Measurements from ENCODE around the gene MAP4K3. TPM values are rescaled to one million over a fixed set of nuclear protein-coding genes. Genes with fewer than 3 reads are reported as not detected.

Gene MAP4K3
- total and polyA plus RNA-seq, 10 of the 15 experiments (the other 5 are each of a cell fraction or from before 2014, with no cell fraction given) = 0.04 to 0.95 (median 0.21) TPM; not detected in 1

GRCh38 chr2:39362595-39362994 is 74.5 kb downstream of the MAP4K3 start:
- Histone ChIP-seq H3K4me2 (ENCODE audit: control insufficient read depth, insufficient read depth) (no peak overlapping the region), H3K36me3 (ENCODE audit: control insufficient read depth in 2 of 2, insufficient read depth in 2 of 2, low read length in 1 of 2) (no peaks in the 10 kb centered on the region), H3K27ac (ENCODE audit: control insufficient read depth, insufficient read depth) (no peak overlapping the region), H3K79me2 (ENCODE audit: control insufficient read depth, insufficient read depth, low read length) (no peaks in the 10 kb centered on the region), H4K20me1 (ENCODE audit: control insufficient read depth, insufficient read depth) (no peaks in the 10 kb centered on the region), H2AFZ (ENCODE audit: control insufficient read depth, low read depth, low read length) (no peak overlapping the region), H3K9me3 (replicated peaks; ENCODE audit: control insufficient read depth, insufficient read depth, low read length) (peaks cover 13% of the 10 kb centered on the region), H3K9ac (ENCODE audit: control insufficient read depth, insufficient read depth, low read length) (no peak overlapping the region), H3K4me1 (ENCODE audit: control insufficient read depth, insufficient read depth, low read length) (no peaks in the 10 kb centered on the region), H3K27me3 (replicated peaks in 1 of 2; ENCODE audit: control insufficient read depth in 2 of 2, insufficient read depth in 2 of 2, low read length in 1 of 2) (no peaks in the 10 kb centered on the region), H3K4me3 (no peak overlapping the region)
- ChIA-PET SMC1A (ENCODE audit: uncharacterized antibody, unreplicated experiment) (interaction anchor here (0.8 to 1.6 kb wide), 3 partner anchors 9 to 16 kb away, joined by 3 to 5 read pairs (median 3); no protein-coding TSS in a partner anchor), POLR2A (interaction anchor here (0.6 kb wide), 1 partner anchor 66 kb away, joined by 3 read pairs; no protein-coding TSS in a partner anchor), RAD21 (ENCODE audit: unreplicated experiment) (no interaction called here), CTCF (no interaction called here)
- in situ Hi-C loops (cut with MboI) (no loop called here), intact Hi-C loops (cut with micrococcal nuclease; ENCODE audit: unreplicated experiment) (no loop called here)
- BruUV-seq (replicated peaks) = no TSS peak
- TF ChIP-seq RBBP5 (conservative IDR thresholded peaks at IDR 0.05) (no peak), SKIL (IDR thresholded peaks at IDR 0.05; ENCODE audit: low read depth, poor library complexity, severe bottlenecking) (no peak), MYC (IDR thresholded peaks at IDR 0.05; ENCODE audit: insufficient read depth, insufficient read length, insufficient replicate concordance, low read length, severe bottlenecking) (no peak), STAT3 (IDR thresholded peaks at IDR 0.05; ENCODE audit: low read depth, low read length) (no peak), USF2 (IDR thresholded peaks at IDR 0.05; ENCODE audit: borderline replicate concordance, low read depth, low read length) (no peak), IRF4 (IDR thresholded peaks at IDR 0.05; ENCODE audit: low read depth, low read length) (no peak), BACH1 (IDR thresholded peaks at IDR 0.05; ENCODE audit: borderline replicate concordance) (no peak), SMAD1 (IDR thresholded peaks at IDR 0.05; ENCODE audit: low read depth, partially characterized antibody) (no peak), CREB1 (IDR thresholded peaks at IDR 0.05; ENCODE audit: low read depth) (no peak), SPI1 (IDR thresholded peaks at IDR 0.05; ENCODE audit: borderline replicate concordance, insufficient read depth, low read depth, low read length) (no peak)
- FAIRE-seq = no peak
- no peak for DNase-seq (ENCODE audit: low read depth, low spot score)
- no peak for ATAC-seq
- 30% methylated on average over 4 of the region's 4 CpGs for WGBS (ENCODE audit: insufficient coverage, insufficient replicate concordance, low lambda C conversion rate, missing lambda C conversion rate)
